ENCODE measurements around the gene SCG2. TPM values are rescaled to one million over a fixed set of nuclear protein-coding genes. Genes with fewer than 3 reads are reported as not detected.

The SCG2 gene
- total RNA-seq, 1 donor from 2014 or later = 134 TPM

DNA sequence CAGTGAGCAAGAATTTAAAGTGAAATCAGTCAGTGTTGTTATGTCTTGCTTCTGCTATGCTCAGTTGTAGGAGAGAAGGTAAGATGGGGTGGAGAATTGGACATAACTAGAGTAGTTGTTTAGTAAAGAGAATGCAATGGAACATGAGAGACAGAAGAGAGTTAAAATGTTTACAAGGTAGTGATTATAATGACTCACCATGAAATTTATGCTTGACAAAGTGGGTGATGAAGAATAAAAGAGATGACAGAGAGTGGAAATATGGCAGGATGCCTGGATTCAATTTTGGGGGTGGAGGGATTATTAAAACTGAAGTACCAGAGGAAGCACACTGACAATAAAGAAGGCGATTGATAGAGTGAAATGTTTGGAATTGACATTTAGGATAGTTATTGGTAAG, 10.6 kb downstream of the SCG2 start:
- Mint-ChIP-seq H3K27ac (ENCODE audit: unreplicated experiment) (no peak overlapping the region), H3K4me3 (ENCODE audit: unreplicated experiment) (no peak overlapping the region), H3K4me1 (ENCODE audit: unreplicated experiment) (peaks cover 15% of the 10 kb centered on the region), H3K9me3 (ENCODE audit: unreplicated experiment) (no peaks in the 10 kb centered on the region), H3K36me3 (ENCODE audit: unreplicated experiment) (peaks cover 2% of the 10 kb centered on the region), H3K27me3 (ENCODE audit: unreplicated experiment) (no peaks in the 10 kb centered on the region)
- no peak for DNase-seq (ENCODE audit: extremely low spot score, unreplicated experiment)
- TF ChIP-seq, protein P1, sequence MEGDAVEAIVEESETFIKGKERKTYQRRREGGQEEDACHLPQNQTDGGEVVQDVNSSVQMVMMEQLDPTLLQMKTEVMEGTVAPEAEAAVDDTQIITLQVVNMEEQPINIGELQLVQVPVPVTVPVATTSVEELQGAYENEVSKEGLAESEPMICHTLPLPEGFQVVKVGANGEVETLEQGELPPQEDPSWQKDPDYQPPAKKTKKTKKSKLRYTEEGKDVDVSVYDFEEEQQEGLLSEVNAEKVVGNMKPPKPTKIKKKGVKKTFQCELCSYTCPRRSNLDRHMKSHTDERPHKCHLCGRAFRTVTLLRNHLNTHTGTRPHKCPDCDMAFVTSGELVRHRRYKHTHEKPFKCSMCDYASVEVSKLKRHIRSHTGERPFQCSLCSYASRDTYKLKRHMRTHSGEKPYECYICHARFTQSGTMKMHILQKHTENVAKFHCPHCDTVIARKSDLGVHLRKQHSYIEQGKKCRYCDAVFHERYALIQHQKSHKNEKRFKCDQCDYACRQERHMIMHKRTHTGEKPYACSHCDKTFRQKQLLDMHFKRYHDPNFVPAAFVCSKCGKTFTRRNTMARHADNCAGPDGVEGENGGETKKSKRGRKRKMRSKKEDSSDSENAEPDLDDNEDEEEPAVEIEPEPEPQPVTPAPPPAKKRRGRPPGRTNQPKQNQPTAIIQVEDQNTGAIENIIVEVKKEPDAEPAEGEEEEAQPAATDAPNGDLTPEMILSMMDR (IDR thresholded peaks at IDR 0.05) = no peak

DNA sequence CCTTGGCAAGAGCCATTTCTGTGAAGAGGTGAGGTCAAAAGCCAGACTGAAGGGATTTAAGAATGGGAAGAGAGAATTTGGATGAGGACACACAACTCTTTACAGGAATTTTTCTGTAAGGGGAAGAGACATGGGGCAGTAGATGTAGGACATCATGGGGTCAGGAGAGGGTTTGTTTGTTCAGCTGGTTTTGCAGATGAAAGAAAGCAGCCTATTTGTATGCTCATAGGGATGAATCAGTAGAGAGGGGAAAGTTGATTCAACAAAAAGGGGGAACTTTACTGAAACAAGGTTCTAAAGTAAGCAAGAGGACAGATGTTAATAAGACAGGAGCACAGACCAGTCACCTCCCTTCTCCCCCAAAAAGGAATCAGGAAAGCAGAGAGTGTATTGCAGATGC, 11.2 kb downstream of the SCG2 start:
- H3K36me3 Mint-ChIP-seq (ENCODE audit: unreplicated experiment) = peaks cover 2% of the 10 kb centered on the region
- DNase-seq (ENCODE audit: extremely low spot score, unreplicated experiment) = no peak
- peaks cover 21% of the 10 kb centered on the region for H3K4me1 Mint-ChIP-seq (ENCODE audit: unreplicated experiment)
- TF ChIP-seq, protein P1 (IDR thresholded peaks at IDR 0.05) = no peak
- H3K27me3 Mint-ChIP-seq (ENCODE audit: unreplicated experiment) = no peaks in the 10 kb centered on the region
- H3K4me3 Mint-ChIP-seq (ENCODE audit: unreplicated experiment) = no peak overlapping the region
- H3K27ac Mint-ChIP-seq (ENCODE audit: unreplicated experiment) = no peak overlapping the region
- no peaks in the 10 kb centered on the region for H3K9me3 Mint-ChIP-seq (ENCODE audit: unreplicated experiment)

DNA sequence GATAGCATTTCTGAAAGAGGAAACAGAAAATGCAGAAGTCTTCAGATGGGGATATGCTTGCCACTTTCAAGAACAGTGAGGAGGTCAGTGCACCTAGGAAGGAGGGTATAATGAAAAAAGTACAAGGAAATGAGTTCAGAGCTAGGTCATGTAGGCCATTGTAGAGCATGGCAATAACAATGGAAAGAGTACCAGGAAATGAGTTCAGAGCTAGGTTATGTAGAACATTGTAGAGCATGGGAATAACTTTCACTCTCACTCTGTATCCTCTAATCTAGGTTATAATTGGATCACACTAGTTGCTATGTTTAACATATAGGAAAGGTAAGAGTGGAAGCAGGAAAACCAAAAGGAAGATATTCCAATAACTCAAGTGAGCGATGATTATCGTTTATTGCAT, 12.3 kb downstream of the SCG2 start:
- no peaks in the 10 kb centered on the region for H3K27me3 Mint-ChIP-seq (ENCODE audit: unreplicated experiment)

DNA sequence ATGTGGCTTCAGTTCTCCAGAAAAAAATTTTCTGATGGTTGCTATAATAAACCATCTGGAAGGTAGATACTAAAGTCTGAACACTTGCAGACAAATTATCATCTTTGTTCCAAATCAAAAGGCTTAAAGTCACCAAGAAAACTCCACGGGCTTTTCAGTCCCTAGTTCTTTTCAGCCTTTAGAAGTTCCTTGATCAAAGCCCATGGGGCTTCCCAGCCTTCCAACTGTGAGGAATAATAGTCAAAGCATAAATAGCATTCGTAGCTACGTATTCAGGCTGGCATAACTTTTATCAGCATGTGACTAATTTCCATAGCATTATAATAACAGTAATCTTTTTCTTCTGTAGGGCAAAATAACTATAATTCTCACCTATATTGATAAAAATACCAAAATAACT, 13.9 kb downstream of the SCG2 start:
- TF ChIP-seq, protein P1 (IDR thresholded peaks at IDR 0.05) = no peak
- Mint-ChIP-seq H3K9me3 (ENCODE audit: unreplicated experiment) (no peaks in the 10 kb centered on the region), H3K36me3 (ENCODE audit: unreplicated experiment) (no peaks in the 10 kb centered on the region), H3K4me3 (ENCODE audit: unreplicated experiment) (no peak overlapping the region), H3K4me1 (ENCODE audit: unreplicated experiment) (peaks cover 34% of the 10 kb centered on the region), H3K27me3 (ENCODE audit: unreplicated experiment) (no peaks in the 10 kb centered on the region), H3K27ac (ENCODE audit: unreplicated experiment) (no peak overlapping the region)
- DNase-seq (ENCODE audit: extremely low spot score, unreplicated experiment) = no peak

More for the DNA sequence above, 12.3 kb downstream of the SCG2 start:
- Mint-ChIP-seq H3K36me3 (ENCODE audit: unreplicated experiment) (no peaks in the 10 kb centered on the region), H3K4me1 (ENCODE audit: unreplicated experiment) (peaks cover 30% of the 10 kb centered on the region), H3K27ac (ENCODE audit: unreplicated experiment) (no peak overlapping the region), H3K9me3 (ENCODE audit: unreplicated experiment) (no peaks in the 10 kb centered on the region), H3K4me3 (ENCODE audit: unreplicated experiment) (no peak overlapping the region)
- TF ChIP-seq, protein P1 (IDR thresholded peaks at IDR 0.05) = no peak
- no peak for DNase-seq (ENCODE audit: extremely low spot score, unreplicated experiment)

DNA sequence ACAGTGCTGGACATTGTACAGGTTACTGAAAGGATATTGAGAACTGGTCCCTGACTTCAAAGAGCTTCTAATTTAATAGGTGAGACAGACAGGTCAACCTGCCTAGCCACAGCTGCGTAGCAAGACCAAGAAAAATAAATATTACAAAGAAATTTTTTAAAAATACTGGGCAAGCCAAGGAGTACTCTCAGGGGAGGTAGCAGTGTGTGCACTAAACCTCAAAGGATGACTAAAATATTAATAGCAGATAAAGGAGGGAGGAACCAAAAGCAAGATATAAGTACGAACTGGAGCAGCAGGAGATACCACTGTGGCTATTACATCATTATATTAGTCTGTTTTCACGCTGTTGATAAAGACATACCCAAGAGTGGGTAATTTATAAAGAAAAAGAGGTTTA, 14.9 kb downstream of the SCG2 start:
- H3K36me3 Mint-ChIP-seq (ENCODE audit: unreplicated experiment) = no peaks in the 10 kb centered on the region
- DNase-seq (ENCODE audit: extremely low spot score, unreplicated experiment) = no peak
- TF ChIP-seq, protein P1 (IDR thresholded peaks at IDR 0.05) = no peak
- no peak overlapping the region for H3K4me3 Mint-ChIP-seq (ENCODE audit: unreplicated experiment)
- no peaks in the 10 kb centered on the region for H3K9me3 Mint-ChIP-seq (ENCODE audit: unreplicated experiment)
- H3K4me1 Mint-ChIP-seq (ENCODE audit: unreplicated experiment) = peaks cover 36% of the 10 kb centered on the region
- H3K27me3 Mint-ChIP-seq (ENCODE audit: unreplicated experiment) = no peaks in the 10 kb centered on the region
- H3K27ac Mint-ChIP-seq (ENCODE audit: unreplicated experiment) = peak overlapping the region; percentile 8

All from osteocyte (in vitro differentiated cells).